Spleen (tissue), 7 donors: ENCODE measurements around the gene VPS72.

ENCODE experiments used
- CTCF ChIP-seq, 11 experiments: fragments of 200-600 bp in 7 of 11; fragments of 450-650 bp in 4 of 11; sonication (generic) in 4 of 11; IDR thresholded peaks in 8 of 11; conservative IDR thresholded peaks in 3 of 11; 1 replicate in 7 of 11; 2 replicates in 4 of 11; pipeline versions ENCODE4 v1.4.0 to v1.8.0; 2016 to 2021; ENCODE audit warnings: antibody characterized with exemption in 11 of 11, inconsistent platforms in 4 of 11, mild to moderate bottlenecking in 1 of 11
- POLR2A ChIP-seq, 3 donors: fragments of 450-650 bp; IDR thresholded peaks; one replicate each; pipeline ENCODE4 v1.5.1; 2017; ENCODE audit warnings: antibody characterized with exemption in 3 of 3, mild to moderate bottlenecking in 1 of 3
- donor health status: DM: no; HTN: no; CAD: no; lungs with moderate emphysema.
- donor health status: DM: no; HTN: no; CAD: no.
- donor health status: DM: no; HTN: no; CAD: no.

GRCh38 chr1:151134991-151135390 is 55.0 kb downstream of the VPS72 start:
- no peak for TF ChIP-seq CTCF (IDR thresholded peaks at IDR 0.05 in 8 of 11, conservative IDR thresholded peaks at IDR 0.05 in 3 of 11)
- no peak for TF ChIP-seq POLR2A (IDR thresholded peaks at IDR 0.05)
